ENCODE results near the gene KCNJ6. TPM values are rescaled to one million over a fixed set of nuclear protein-coding genes. Genes with fewer than 3 reads are reported as not detected.

Gene KCNJ6
- total RNA-seq, 2 experiments from 2014 or later, result not detected

- no peak overlapping the region for H3K4me3 Mint-ChIP-seq
- DNase-seq, result no peak
- H3K4me1 Mint-ChIP-seq, result no peaks in the 10 kb centered on the region
- H3K27ac Mint-ChIP-seq, result no peak overlapping the region
- H3K36me3 Mint-ChIP-seq, result no peaks in the 10 kb centered on the region
- no peaks in the 10 kb centered on the region for H3K9me3 Mint-ChIP-seq
- H3K27me3 Mint-ChIP-seq, result peaks cover 1% of the 10 kb centered on the region
Measured at GRCh38 chr21:37828556-37828955, 87.7 kb downstream of the KCNJ6 start.

GRCh38 chr21:37827913-37828312, 88.3 kb downstream of the KCNJ6 start:
- Mint-ChIP-seq H3K4me3 (no peak overlapping the region), H3K9me3 (no peaks in the 10 kb centered on the region), H3K27ac (no peak overlapping the region), H3K4me1 (no peaks in the 10 kb centered on the region), H3K36me3 (no peaks in the 10 kb centered on the region), H3K27me3 (peaks cover 4% of the 10 kb centered on the region)
- DNase-seq, result no peak

- H3K4me3 Mint-ChIP-seq, result no peak overlapping the region
- H3K27me3 Mint-ChIP-seq, result peaks cover 7% of the 10 kb centered on the region
- no peaks in the 10 kb centered on the region for H3K36me3 Mint-ChIP-seq
- no peak for DNase-seq
- H3K9me3 Mint-ChIP-seq, result no peaks in the 10 kb centered on the region
- no peaks in the 10 kb centered on the region for H3K4me1 Mint-ChIP-seq
- no peak overlapping the region for H3K27ac Mint-ChIP-seq
Measured at GRCh38 chr21:37821786-37822450, 94.3 kb downstream of the KCNJ6 start.

- H3K27me3 Mint-ChIP-seq, result peaks cover 7% of the 10 kb centered on the region
- no peak overlapping the region for H3K4me3 Mint-ChIP-seq
- H3K9me3 Mint-ChIP-seq, result no peaks in the 10 kb centered on the region
- no peak for DNase-seq
- no peaks in the 10 kb centered on the region for H3K4me1 Mint-ChIP-seq
- H3K36me3 Mint-ChIP-seq, result no peaks in the 10 kb centered on the region
- H3K27ac Mint-ChIP-seq, result no peak overlapping the region
Measured at GRCh38 chr21:37821092-37821491, 95.2 kb downstream of the KCNJ6 start.

GRCh38 chr21:37819372-37819771, 96.9 kb downstream of the KCNJ6 start:
- H3K4me3 Mint-ChIP-seq, result no peak overlapping the region
- DNase-seq, result no peak
- H3K4me1 Mint-ChIP-seq, result no peaks in the 10 kb centered on the region
- H3K27me3 Mint-ChIP-seq, result peaks cover 7% of the 10 kb centered on the region
- no peaks in the 10 kb centered on the region for H3K9me3 Mint-ChIP-seq
- H3K27ac Mint-ChIP-seq, result no peak overlapping the region
- H3K36me3 Mint-ChIP-seq, result no peaks in the 10 kb centered on the region

GRCh38 chr21:37817242-37817641, 99.0 kb downstream of the KCNJ6 start:
- no peak overlapping the region for H3K27ac Mint-ChIP-seq
- no peaks in the 10 kb centered on the region for H3K36me3 Mint-ChIP-seq
- H3K4me3 Mint-ChIP-seq, result no peak overlapping the region
- DNase-seq, result no peak
- no peaks in the 10 kb centered on the region for H3K4me1 Mint-ChIP-seq
- peaks cover 9% of the 10 kb centered on the region for H3K9me3 Mint-ChIP-seq
- peaks cover 4% of the 10 kb centered on the region for H3K27me3 Mint-ChIP-seq

- Mint-ChIP-seq H3K9me3 (peaks cover 12% of the 10 kb centered on the region), H3K27me3 (peaks cover 4% of the 10 kb centered on the region), H3K36me3 (no peaks in the 10 kb centered on the region), H3K4me1 (no peaks in the 10 kb centered on the region), H3K27ac (no peak overlapping the region), H3K4me3 (no peak overlapping the region)
- DNase-seq, result no peak
Measured at GRCh38 chr21:37815893-37816292, 100.4 kb downstream of the KCNJ6 start.

GRCh38 chr21:37811711-37812110, 104.5 kb downstream of the KCNJ6 start:
- peaks cover 12% of the 10 kb centered on the region for H3K9me3 Mint-ChIP-seq
- no peaks in the 10 kb centered on the region for H3K4me1 Mint-ChIP-seq
- no peaks in the 10 kb centered on the region for H3K27me3 Mint-ChIP-seq
- no peaks in the 10 kb centered on the region for H3K36me3 Mint-ChIP-seq
- no peak for DNase-seq
- H3K4me3 Mint-ChIP-seq, result no peak overlapping the region
- no peak overlapping the region for H3K27ac Mint-ChIP-seq

GRCh38 chr21:37808261-37808660, 108.0 kb downstream of the KCNJ6 start:
- no peaks in the 10 kb centered on the region for H3K36me3 Mint-ChIP-seq
- no peak overlapping the region for H3K4me3 Mint-ChIP-seq

GRCh38 chr21:37805266-37805665, 111.0 kb downstream of the KCNJ6 start:
- H3K27ac Mint-ChIP-seq, result no peak overlapping the region
- H3K9me3 Mint-ChIP-seq, result no peaks in the 10 kb centered on the region
- DNase-seq, result no peak
- H3K36me3 Mint-ChIP-seq, result no peaks in the 10 kb centered on the region
- H3K4me3 Mint-ChIP-seq, result no peak overlapping the region
- peaks cover 5% of the 10 kb centered on the region for H3K27me3 Mint-ChIP-seq
- H3K4me1 Mint-ChIP-seq, result no peaks in the 10 kb centered on the region

More at GRCh38 chr21:37808261-37808660, 108.0 kb downstream of the KCNJ6 start:
- Mint-ChIP-seq H3K27ac (no peak overlapping the region), H3K4me1 (no peaks in the 10 kb centered on the region), H3K9me3 (peaks cover 11% of the 10 kb centered on the region), H3K27me3 (no peaks in the 10 kb centered on the region)
- no peak for DNase-seq

- Mint-ChIP-seq H3K27me3 (peaks cover 9% of the 10 kb centered on the region), H3K4me3 (no peak overlapping the region), H3K27ac (no peak overlapping the region), H3K9me3 (no peaks in the 10 kb centered on the region), H3K36me3 (no peaks in the 10 kb centered on the region), H3K4me1 (no peaks in the 10 kb centered on the region)
- DNase-seq, result no peak
Measured at GRCh38 chr21:37804001-37804400, 112.3 kb downstream of the KCNJ6 start.

- no peak for DNase-seq
- H3K27ac Mint-ChIP-seq, result no peak overlapping the region
- peaks cover 10% of the 10 kb centered on the region for H3K27me3 Mint-ChIP-seq
- H3K4me1 Mint-ChIP-seq, result no peaks in the 10 kb centered on the region
- H3K9me3 Mint-ChIP-seq, result no peaks in the 10 kb centered on the region
- no peaks in the 10 kb centered on the region for H3K36me3 Mint-ChIP-seq
- H3K4me3 Mint-ChIP-seq, result no peak overlapping the region
Measured at GRCh38 chr21:37803101-37803651, 113.1 kb downstream of the KCNJ6 start.

- Mint-ChIP-seq H3K36me3 (no peaks in the 10 kb centered on the region), H3K27me3 (peaks cover 10% of the 10 kb centered on the region), H3K27ac (no peak overlapping the region), H3K9me3 (no peaks in the 10 kb centered on the region), H3K4me1 (no peaks in the 10 kb centered on the region), H3K4me3 (no peak overlapping the region)
- no peak for DNase-seq
Measured at GRCh38 chr21:37800456-37801061, 115.7 kb downstream of the KCNJ6 start.

- Mint-ChIP-seq H3K9me3 (no peaks in the 10 kb centered on the region), H3K4me1 (no peaks in the 10 kb centered on the region), H3K27ac (no peak overlapping the region), H3K27me3 (peaks cover 10% of the 10 kb centered on the region), H3K36me3 (no peaks in the 10 kb centered on the region), H3K4me3 (no peak overlapping the region)
- DNase-seq, result no peak
Measured at GRCh38 chr21:37800057-37800455, 116.2 kb downstream of the KCNJ6 start.

GRCh38 chr21:37799211-37800056, 116.8 kb downstream of the KCNJ6 start:
- Mint-ChIP-seq H3K36me3 (no peaks in the 10 kb centered on the region), H3K9me3 (no peaks in the 10 kb centered on the region), H3K27me3 (peaks cover 10% of the 10 kb centered on the region), H3K4me1 (no peaks in the 10 kb centered on the region), H3K4me3 (no peak overlapping the region), H3K27ac (no peak overlapping the region)
- no peak for DNase-seq
